ENCODE measurements around the gene FTO.

The FTO gene

DNA sequence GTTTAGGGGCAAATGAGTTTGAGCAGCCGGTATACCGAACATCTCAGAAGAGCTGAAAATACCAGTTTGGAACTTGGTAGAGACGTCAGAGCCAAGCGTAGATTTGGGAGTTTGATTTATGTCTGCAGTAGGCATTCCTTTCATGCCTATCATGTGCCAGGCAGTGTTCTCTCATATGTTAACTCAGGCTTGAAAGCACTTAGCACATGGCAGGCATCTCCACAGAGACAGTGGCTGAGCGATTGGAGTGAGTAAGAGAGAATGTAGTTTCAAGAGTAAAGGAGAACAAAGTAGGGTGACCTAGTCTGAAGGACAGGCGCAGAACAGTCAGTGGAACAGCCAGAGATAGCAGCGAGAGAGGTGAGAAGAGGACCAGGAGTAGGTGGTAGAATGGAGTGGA lies 207.0 kb downstream of the FTO start:
- Histone ChIP-seq H3K4me1 (ENCODE audit: insufficient read depth, low read length) (no peaks in the 10 kb centered on the region), H3K4me3 (ENCODE audit: low read depth in 1 of 2, low read length in 2 of 2) (no peak overlapping the region), H3K27me3 (ENCODE audit: control insufficient read depth in 1 of 2, insufficient read depth in 2 of 2, low read length in 2 of 2) (no peaks in the 10 kb centered on the region), H3K9me3 (ENCODE audit: low read length) (no peaks in the 10 kb centered on the region), H3K9ac (ENCODE audit: low read length) (no peak overlapping the region), H3K36me3 (ENCODE audit: insufficient read depth, low read length) (no peaks in the 10 kb centered on the region), H3K27ac (ENCODE audit: low read depth, low read length) (no peak overlapping the region)

DNA sequence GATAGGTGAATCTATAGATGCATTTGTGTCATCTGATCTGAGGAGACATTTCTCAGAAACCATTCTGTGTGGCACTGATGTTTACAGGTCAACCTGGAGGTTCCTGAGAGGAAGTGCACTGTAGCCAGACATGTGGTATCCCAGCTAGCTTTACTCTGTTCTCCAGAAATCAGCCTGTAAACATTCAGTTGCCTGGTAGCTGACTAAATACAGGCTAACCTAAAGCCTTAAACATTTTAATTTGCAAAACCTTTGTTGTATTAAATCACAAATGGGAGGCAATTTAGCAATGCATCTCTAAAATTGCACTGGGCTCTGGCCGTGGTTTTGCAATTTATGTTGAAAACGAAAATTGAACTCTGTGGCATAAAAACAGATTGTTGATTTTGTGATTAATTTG lies 207.6 kb downstream of the FTO start:
- Histone ChIP-seq H3K4me1 (ENCODE audit: insufficient read depth, low read length) (no peaks in the 10 kb centered on the region), H3K4me3 (ENCODE audit: low read depth in 1 of 2, low read length in 2 of 2) (no peak overlapping the region), H3K9me3 (ENCODE audit: low read length) (no peaks in the 10 kb centered on the region), H3K27ac (ENCODE audit: low read depth, low read length) (no peak overlapping the region), H3K36me3 (ENCODE audit: insufficient read depth, low read length) (no peaks in the 10 kb centered on the region), H3K9ac (ENCODE audit: low read length) (no peak overlapping the region), H3K27me3 (ENCODE audit: control insufficient read depth in 1 of 2, insufficient read depth in 2 of 2, low read length in 2 of 2) (no peaks in the 10 kb centered on the region)

DNA sequence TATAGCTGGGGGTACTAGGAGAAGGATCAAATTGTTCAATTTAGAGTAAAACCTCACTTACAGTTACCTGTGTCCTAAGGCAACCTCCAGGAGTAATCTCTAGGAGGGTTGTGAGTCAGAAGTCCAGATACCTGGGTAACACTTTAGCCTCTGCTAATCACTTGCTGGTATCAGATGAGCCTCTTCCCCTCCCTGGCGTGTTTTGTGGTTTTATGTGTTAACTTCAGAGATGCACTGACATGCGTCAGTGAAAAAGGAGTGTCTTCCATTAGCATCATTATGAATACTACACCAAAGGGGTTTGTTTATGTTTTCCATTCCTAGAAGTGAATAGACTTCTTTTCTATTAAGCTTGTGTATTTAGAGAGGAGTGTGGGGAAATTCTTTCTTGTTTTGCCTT lies 208.2 kb downstream of the FTO start:
- H3K9me3 ChIP-seq (ENCODE audit: low read length), result no peaks in the 10 kb centered on the region
- no peak overlapping the region for H3K27ac ChIP-seq (ENCODE audit: low read depth, low read length)
- H3K9ac ChIP-seq (ENCODE audit: low read length), result no peak overlapping the region
- no peaks in the 10 kb centered on the region for H3K4me1 ChIP-seq (ENCODE audit: insufficient read depth, low read length)
- H3K27me3 ChIP-seq (ENCODE audit: control insufficient read depth in 1 of 2, insufficient read depth in 2 of 2, low read length in 2 of 2), result no peaks in the 10 kb centered on the region
- no peaks in the 10 kb centered on the region for H3K36me3 ChIP-seq (ENCODE audit: insufficient read depth, low read length)
- H3K4me3 ChIP-seq (ENCODE audit: low read depth in 1 of 2, low read length in 2 of 2), result no peak overlapping the region

DNA sequence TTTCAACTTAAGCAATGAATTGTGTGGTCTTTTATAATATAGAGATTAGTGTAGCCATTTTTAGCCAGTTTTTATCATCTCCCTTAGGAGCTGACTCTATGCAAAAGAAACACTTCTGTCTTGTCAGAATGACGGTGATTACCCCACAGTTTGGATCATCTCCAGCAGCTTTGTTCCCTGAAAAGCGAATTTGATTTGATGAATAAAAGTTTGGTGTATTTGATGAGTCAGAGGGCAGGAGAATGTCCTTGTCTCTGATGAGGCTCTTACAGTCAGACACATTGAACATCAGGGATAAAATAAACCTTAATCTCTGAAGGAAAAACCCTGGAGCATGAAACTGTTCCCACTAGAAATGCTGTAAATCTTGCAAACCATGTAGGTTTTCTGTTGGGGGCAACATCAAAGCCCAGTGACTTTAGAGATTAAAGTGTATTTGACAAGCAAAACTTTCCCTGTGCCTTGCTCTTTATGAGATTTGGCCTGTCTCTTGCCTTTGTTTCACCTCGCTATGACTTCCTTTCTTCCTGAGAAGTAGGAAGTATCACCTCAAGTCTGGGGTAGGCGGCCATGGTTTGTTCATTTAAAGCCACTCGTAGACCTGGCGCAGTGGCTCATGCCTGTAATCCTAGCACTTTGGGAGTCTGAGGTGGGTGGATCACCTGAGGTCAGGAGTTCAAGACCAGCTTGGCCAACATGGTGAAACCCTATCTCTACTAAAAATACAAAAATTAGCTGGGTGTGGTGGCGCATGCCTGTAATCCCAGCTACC lies 209.3 kb downstream of the FTO start:
- Histone ChIP-seq H3K36me3 (ENCODE audit: insufficient read depth, low read length) (no peaks in the 10 kb centered on the region), H3K9me3 (ENCODE audit: low read length) (no peaks in the 10 kb centered on the region), H3K9ac (ENCODE audit: low read length) (no peak overlapping the region), H3K27me3 (ENCODE audit: control insufficient read depth in 1 of 2, insufficient read depth in 2 of 2, low read length in 2 of 2) (no peaks in the 10 kb centered on the region), H3K27ac (ENCODE audit: low read depth, low read length) (no peak overlapping the region), H3K4me1 (ENCODE audit: insufficient read depth, low read length) (no peaks in the 10 kb centered on the region), H3K4me3 (ENCODE audit: low read depth in 1 of 2, low read length in 2 of 2) (no peak overlapping the region)

DNA sequence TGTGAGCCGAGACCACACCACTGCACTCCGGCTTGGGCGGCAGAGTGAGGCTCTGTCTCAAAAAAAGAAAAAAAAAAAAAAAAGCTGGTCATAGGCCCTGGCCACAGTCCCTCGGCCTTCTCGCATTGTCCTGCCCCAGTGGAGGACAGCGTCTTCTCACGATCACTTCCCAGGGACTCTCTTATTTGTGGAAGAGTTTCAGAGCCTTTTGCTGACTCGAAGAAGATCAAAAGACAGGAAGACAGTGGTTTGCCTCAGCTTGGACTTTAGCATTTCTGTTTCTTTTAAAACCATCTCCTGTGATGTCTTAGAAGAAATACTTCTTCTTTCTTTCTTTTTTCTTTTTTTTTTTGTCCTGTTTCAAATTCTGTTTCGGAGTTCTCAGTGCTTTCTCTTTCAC lies 210.0 kb downstream of the FTO start:
- no peak overlapping the region for H3K4me3 ChIP-seq (ENCODE audit: low read depth in 1 of 2, low read length in 2 of 2)
- no peaks in the 10 kb centered on the region for H3K4me1 ChIP-seq (ENCODE audit: insufficient read depth, low read length)
- no peaks in the 10 kb centered on the region for H3K9me3 ChIP-seq (ENCODE audit: low read length)
- no peak overlapping the region for H3K27ac ChIP-seq (ENCODE audit: low read depth, low read length)
- no peaks in the 10 kb centered on the region for H3K36me3 ChIP-seq (ENCODE audit: insufficient read depth, low read length)
- H3K9ac ChIP-seq (ENCODE audit: low read length), result no peak overlapping the region
- H3K27me3 ChIP-seq (ENCODE audit: control insufficient read depth in 1 of 2, insufficient read depth in 2 of 2, low read length in 2 of 2), result no peaks in the 10 kb centered on the region

DNA sequence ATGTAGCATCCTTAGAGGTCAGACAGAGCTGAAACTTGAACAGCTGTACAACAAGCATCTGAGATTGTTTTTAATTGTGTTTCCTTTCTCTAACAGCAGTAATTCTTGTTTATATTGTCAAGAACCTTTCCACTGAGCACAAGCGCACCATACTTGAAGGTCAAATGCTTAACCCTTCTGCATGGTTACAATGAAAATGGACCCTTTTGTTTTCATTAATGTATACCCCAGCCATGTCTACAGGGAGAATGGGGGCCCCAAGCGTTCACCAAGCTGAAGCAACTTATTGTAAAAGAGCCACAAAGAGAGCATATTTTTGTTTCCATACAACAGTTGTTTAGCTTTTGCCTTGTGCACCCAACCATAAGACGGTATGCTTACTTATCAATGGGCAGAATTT lies 210.8 kb downstream of the FTO start:
- Histone ChIP-seq H3K4me3 (ENCODE audit: low read depth in 1 of 2, low read length in 2 of 2) (no peak overlapping the region), H3K9me3 (ENCODE audit: low read length) (no peaks in the 10 kb centered on the region), H3K27me3 (ENCODE audit: control insufficient read depth in 1 of 2, insufficient read depth in 2 of 2, low read length in 2 of 2) (no peaks in the 10 kb centered on the region), H3K4me1 (ENCODE audit: insufficient read depth, low read length) (no peaks in the 10 kb centered on the region), H3K27ac (ENCODE audit: low read depth, low read length) (no peak overlapping the region), H3K9ac (ENCODE audit: low read length) (no peak overlapping the region), H3K36me3 (ENCODE audit: insufficient read depth, low read length) (no peaks in the 10 kb centered on the region)

DNA sequence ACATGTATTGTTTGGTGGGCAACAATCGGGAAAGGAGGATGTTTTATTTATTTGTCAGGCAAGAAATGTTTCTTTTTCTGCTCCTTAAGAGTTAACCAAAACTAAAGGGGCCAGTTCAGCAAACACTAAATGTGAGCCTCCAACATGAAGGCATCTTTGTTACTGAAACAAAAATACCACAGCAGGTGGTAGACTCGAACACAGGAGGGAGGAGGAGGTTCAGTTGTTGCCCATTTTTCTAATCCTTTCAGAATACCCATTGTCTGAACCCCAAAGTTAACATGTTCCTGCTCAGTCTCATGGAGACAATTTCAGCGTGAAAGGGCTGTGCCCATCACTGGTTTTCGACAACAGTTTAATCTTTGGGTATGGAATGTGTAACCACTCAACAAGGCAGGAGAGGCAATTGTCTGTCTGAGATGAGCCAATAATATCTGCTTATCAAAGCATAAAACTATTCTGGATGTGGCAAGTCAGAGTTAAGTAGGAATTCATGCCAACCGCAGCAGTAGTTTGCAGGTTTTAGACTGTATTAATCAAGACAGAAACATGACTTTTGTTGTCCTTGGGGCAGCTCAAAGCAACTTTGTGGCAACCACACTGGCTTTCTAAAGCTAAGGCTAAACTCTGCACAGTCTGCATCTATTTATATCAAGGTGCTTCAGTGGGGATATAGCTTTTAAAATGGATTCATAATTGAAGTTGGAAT lies 211.7 kb downstream of the FTO start:
- Histone ChIP-seq H3K9me3 (ENCODE audit: low read length) (no peaks in the 10 kb centered on the region), H3K9ac (ENCODE audit: low read length) (no peak overlapping the region), H3K36me3 (ENCODE audit: insufficient read depth, low read length) (no peaks in the 10 kb centered on the region), H3K4me3 (ENCODE audit: low read depth in 1 of 2, low read length in 2 of 2) (no peak overlapping the region), H3K27ac (ENCODE audit: low read depth, low read length) (no peak overlapping the region), H3K27me3 (ENCODE audit: control insufficient read depth in 1 of 2, insufficient read depth in 2 of 2, low read length in 2 of 2) (no peaks in the 10 kb centered on the region), H3K4me1 (ENCODE audit: insufficient read depth, low read length) (no peaks in the 10 kb centered on the region)

DNA sequence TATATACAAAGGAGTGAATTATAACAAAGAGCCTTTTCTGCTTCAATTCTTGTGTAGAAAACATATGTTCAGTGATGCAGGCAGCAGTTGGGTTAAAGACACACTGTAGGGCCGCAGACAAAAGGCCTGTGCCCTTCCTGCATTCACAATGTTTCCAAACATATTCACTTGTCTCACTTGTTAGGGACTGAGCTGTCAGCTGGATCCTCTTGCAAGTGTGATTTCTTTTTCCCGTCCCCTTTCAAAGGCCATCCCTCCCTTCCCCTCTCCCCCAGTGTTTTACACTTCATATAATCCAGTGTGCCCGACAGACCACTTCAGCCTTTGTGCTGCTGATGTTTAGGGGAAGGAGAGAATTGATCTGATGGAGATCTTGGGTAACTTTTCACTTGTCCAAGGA lies 217.0 kb downstream of the FTO start:
- no peak overlapping the region for H3K9ac ChIP-seq (ENCODE audit: low read length)
- H3K27me3 ChIP-seq (ENCODE audit: control insufficient read depth in 1 of 2, insufficient read depth in 2 of 2, low read length in 2 of 2), result no peaks in the 10 kb centered on the region
- no peak overlapping the region for H3K27ac ChIP-seq (ENCODE audit: low read depth, low read length)

DNA sequence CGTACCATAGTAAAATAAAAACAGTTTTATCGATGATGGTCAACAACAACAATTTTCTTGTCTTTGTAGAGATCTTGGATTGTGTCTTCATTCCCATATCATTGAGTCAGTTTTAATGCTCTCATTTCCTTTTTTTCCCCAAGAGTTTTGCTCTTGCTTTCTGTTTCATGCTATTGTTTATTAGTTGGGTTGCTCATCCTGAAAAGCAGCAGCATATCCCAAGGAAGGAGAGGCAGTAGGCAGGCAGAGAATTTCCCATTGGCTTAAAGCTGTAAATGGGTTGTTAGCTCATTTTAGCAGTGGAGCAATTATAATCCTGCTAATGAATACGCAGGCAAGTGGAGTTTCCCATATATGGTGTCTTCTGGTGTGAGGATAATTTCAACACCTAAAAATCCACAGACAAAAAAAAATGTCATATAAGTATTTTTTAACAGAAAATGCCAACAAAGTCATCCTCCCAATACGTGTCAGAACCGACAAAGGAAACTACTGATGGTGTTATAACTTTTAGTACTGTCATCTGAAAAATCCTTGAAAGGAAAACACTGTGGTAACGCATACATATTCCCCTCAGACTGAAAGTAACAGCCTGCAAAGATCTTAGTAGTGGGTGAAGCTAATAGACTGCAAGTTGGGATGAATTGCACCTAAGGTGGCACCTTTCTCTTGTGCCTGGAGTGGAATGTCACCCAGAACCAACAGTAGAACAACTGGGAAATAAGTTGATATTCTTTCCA lies 218.3 kb downstream of the FTO start:
- Histone ChIP-seq H3K27ac (ENCODE audit: low read depth, low read length) (no peak overlapping the region), H3K27me3 (ENCODE audit: control insufficient read depth in 1 of 2, insufficient read depth in 2 of 2, low read length in 2 of 2) (no peaks in the 10 kb centered on the region), H3K4me3 (ENCODE audit: low read depth in 1 of 2, low read length in 2 of 2) (no peak overlapping the region), H3K9me3 (ENCODE audit: low read length) (no peaks in the 10 kb centered on the region), H3K9ac (ENCODE audit: low read length) (no peak overlapping the region), H3K36me3 (ENCODE audit: insufficient read depth, low read length) (no peaks in the 10 kb centered on the region), H3K4me1 (ENCODE audit: insufficient read depth, low read length) (peaks cover 13% of the 10 kb centered on the region)

More for the DNA sequence above, 217.0 kb downstream of the FTO start:
- Histone ChIP-seq H3K36me3 (ENCODE audit: insufficient read depth, low read length) (no peaks in the 10 kb centered on the region), H3K9me3 (ENCODE audit: low read length) (no peaks in the 10 kb centered on the region), H3K4me1 (ENCODE audit: insufficient read depth, low read length) (peaks cover 13% of the 10 kb centered on the region), H3K4me3 (ENCODE audit: low read depth in 1 of 2, low read length in 2 of 2) (no peak overlapping the region)

DNA sequence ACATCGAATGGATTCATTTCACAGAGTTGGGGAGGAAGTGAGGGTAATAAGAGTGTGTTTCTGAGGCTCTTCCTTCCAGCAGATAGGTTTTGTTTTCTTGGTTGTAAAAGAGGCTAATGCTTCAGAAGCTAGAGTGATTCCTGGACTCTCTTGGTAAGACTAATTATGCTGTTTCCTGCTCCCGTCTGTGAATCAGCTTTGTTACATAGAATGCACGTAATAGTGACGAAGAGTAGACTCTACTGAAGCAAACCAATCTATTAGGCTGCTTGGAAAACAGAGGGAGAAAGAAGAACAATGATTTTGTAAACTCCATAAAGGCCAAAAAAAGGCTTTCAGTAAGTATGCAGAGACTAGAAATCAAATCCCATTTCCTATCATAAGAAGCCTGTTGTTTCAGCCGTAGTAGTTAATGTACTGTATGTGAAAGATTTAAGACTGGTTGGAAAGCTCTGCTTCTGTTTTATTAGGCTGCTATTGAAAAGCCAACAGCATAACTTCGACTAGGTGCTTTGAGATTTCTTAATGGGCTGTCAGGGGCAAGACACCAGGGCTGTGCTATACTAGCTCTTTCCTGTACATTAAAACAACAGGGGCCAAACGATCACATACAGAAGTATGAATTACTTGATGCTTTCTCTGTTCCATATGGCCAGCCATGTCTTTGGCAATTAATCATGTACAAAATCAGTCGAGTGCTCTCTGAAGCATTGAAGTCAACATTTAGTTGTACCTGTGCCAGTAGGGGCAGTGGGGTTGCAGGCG lies 219.0 kb downstream of the FTO start:
- Histone ChIP-seq H3K9ac (ENCODE audit: low read length) (no peak overlapping the region), H3K36me3 (ENCODE audit: insufficient read depth, low read length) (no peaks in the 10 kb centered on the region), H3K27ac (ENCODE audit: low read depth, low read length) (no peak overlapping the region), H3K4me3 (ENCODE audit: low read depth in 1 of 2, low read length in 2 of 2) (no peak overlapping the region), H3K9me3 (ENCODE audit: low read length) (no peaks in the 10 kb centered on the region), H3K27me3 (ENCODE audit: control insufficient read depth in 1 of 2, insufficient read depth in 2 of 2, low read length in 2 of 2) (no peaks in the 10 kb centered on the region), H3K4me1 (ENCODE audit: insufficient read depth, low read length) (peaks cover 13% of the 10 kb centered on the region)
